ENCODE data around the gene SRP68.

GRCh38 chr17:75998327-75998795 is 74.0 kb downstream of the SRP68 start:
- TF ChIP-seq CTCF (IDR thresholded peaks at IDR 0.05), result no peak
- TF ChIP-seq POLR2A (IDR thresholded peaks at IDR 0.05), result no peak

Data from body of pancreas (tissue), 4 donors.